DOHH2 (cell line): ENCODE data around the gene SLC16A6.

Source experiments
- H3F3A ChIP-seq: fragments of 200-600 bp; sonication (generic), shearing (Covaris generic); 2 replicates; pipeline ENCODE4 v1.6.0; 2016; ENCODE audit warnings: antibody characterized with exemption, mild to moderate bottlenecking; ENCODE audit not compliant: control insufficient read depth, insufficient read depth
- H3K27ac ChIP-seq: fragments of 200-600 bp; sonication (generic); 2 replicates; pipeline ENCODE4 v1.5.1; 2014; ENCODE audit warnings: low read depth, mild to moderate bottlenecking, low read length, moderate library complexity
- H3K27me3 ChIP-seq: fragments of 200-600 bp; sonication (generic); 2 replicates; pipeline ENCODE4 v1.6.1; 2014; ENCODE audit warnings: mild to moderate bottlenecking, low read length, mixed read lengths; ENCODE audit not compliant: control insufficient read depth
- H3K36me3 ChIP-seq: fragments of 200-600 bp; sonication (generic); 2 replicates; pipeline ENCODE4 v1.6.1; 2014; ENCODE audit warnings: mild to moderate bottlenecking, low read length, moderate library complexity, mixed read lengths; ENCODE audit not compliant: control insufficient read depth
- H3K4me1 ChIP-seq: fragments of 200-600 bp; sonication (generic); 2 replicates; pipeline ENCODE4 v1.6.1; 2014; ENCODE audit warnings: mild to moderate bottlenecking, low read length, mixed read lengths; ENCODE audit not compliant: control insufficient read depth
- H3K4me2 ChIP-seq: fragments of 200-600 bp; sonication (generic); 2 replicates; pipeline ENCODE4 v1.6.0; 2014; ENCODE audit warnings: mild to moderate bottlenecking, low read length, moderate library complexity
- H3K4me3 ChIP-seq: fragments of 200-600 bp; sonication (generic); 2 replicates; pipeline ENCODE4 v1.5.1; 2014; ENCODE audit warnings: mild to moderate bottlenecking, low read length, mixed read lengths
- H3K79me2 ChIP-seq: fragments of 200-600 bp; sonication (generic); 2 replicates; pipeline ENCODE4 v1.6.1; 2014; ENCODE audit warnings: mild to moderate bottlenecking, low read length, mixed read lengths; ENCODE audit not compliant: control insufficient read depth
- H3K9me2 ChIP-seq: fragments of 200-600 bp; sonication (generic); replicated peaks from 2 replicates; pipeline ENCODE4 v1.6.1; 2014; ENCODE audit warnings: mild to moderate bottlenecking, low read length, mixed read lengths; ENCODE audit not compliant: control insufficient read depth
- H3K9me3 ChIP-seq: fragments of 200-600 bp; sonication (generic); 2 replicates; pipeline ENCODE4 v1.6.1; 2014; ENCODE audit warnings: antibody characterized with exemption, low read length, mixed read lengths; ENCODE audit not compliant: control insufficient read depth, insufficient read depth
- H4K20me1 ChIP-seq: fragments of 200-600 bp; sonication (generic); 2 replicates; pipeline ENCODE4 v1.6.0; 2014; ENCODE audit warnings: low read depth, mild to moderate bottlenecking, antibody characterized with exemption, low read length, moderate library complexity; ENCODE audit not compliant: control insufficient read depth, insufficient read depth
- EZH2phosphoT487 ChIP-seq: fragments of 200-600 bp; sonication (generic); IDR thresholded peaks from 2 replicates; pipeline ENCODE4 v1.6.1; 2017; ENCODE audit warnings: borderline replicate concordance, mild to moderate bottlenecking, antibody characterized with exemption, low read length, moderate library complexity, mixed read lengths
- TF ChIP-seq, protein P1 (sequence below): fragments of 200-600 bp; sonication (generic); IDR thresholded peaks from one replicate; pipeline ENCODE4 v1.5.1; 2014; ENCODE audit warnings: antibody characterized with exemption, mild to moderate bottlenecking, low read depth, low read length; ENCODE audit not compliant: poor library complexity, severe bottlenecking

The SLC16A6 gene

DNA sequence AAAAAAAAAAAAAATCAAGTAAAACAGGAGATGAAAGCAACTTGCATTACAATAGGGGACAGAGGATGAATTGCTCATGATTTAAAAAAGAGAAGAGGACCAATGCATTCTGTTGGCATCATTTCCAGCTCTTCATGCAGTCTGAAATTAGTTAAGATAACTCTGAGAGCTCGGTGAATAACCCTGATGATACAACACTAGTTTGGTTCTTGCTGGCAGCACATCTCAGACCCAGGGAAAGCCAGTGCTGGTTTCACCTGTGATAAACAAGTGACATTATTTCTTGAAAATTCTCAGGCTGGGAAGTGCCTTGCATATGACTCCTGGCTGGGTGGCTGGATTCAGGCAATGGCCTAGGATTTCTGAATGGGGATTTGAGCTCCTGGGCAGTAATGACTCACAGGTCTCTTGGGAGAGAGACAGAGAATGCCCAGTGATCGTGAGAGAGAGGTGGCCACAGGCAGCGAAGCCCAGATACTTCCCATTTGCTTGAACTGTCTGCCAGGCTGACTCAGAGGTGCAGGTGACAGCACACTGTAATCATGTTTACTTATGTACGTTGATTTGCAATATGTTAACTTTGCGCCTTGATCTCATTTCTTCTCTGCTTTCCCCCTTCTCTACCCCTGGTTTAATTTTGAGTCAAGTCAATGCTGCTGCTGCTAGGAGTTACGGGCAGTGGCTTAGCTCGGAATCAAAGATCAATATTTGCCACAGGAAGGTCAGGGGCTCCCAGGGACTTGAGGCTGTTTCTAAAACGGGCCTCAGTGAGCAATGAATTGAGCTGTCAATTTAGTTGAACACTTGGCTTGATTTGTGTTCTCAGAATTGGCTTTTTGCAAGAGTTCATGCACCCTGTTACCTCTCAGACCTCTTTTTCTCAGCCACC, 27.4 kb upstream of the SLC16A6 start:
- no peaks in the 10 kb centered on the region for H3F3A ChIP-seq
- H4K20me1 ChIP-seq = no peaks in the 10 kb centered on the region
- no peak overlapping the region for H3K4me3 ChIP-seq
- no peaks in the 10 kb centered on the region for H3K79me2 ChIP-seq
- TF ChIP-seq, protein P1, sequence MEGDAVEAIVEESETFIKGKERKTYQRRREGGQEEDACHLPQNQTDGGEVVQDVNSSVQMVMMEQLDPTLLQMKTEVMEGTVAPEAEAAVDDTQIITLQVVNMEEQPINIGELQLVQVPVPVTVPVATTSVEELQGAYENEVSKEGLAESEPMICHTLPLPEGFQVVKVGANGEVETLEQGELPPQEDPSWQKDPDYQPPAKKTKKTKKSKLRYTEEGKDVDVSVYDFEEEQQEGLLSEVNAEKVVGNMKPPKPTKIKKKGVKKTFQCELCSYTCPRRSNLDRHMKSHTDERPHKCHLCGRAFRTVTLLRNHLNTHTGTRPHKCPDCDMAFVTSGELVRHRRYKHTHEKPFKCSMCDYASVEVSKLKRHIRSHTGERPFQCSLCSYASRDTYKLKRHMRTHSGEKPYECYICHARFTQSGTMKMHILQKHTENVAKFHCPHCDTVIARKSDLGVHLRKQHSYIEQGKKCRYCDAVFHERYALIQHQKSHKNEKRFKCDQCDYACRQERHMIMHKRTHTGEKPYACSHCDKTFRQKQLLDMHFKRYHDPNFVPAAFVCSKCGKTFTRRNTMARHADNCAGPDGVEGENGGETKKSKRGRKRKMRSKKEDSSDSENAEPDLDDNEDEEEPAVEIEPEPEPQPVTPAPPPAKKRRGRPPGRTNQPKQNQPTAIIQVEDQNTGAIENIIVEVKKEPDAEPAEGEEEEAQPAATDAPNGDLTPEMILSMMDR = no peak
- TF ChIP-seq EZH2phosphoT487 = no peak
- H3K9me3 ChIP-seq = no peaks in the 10 kb centered on the region
- H3K9me2 ChIP-seq = no peaks in the 10 kb centered on the region
- no peak overlapping the region for H3K27ac ChIP-seq
- no peaks in the 10 kb centered on the region for H3K4me1 ChIP-seq
- H3K27me3 ChIP-seq = no peaks in the 10 kb centered on the region
- H3K36me3 ChIP-seq = no peaks in the 10 kb centered on the region
- H3K4me2 ChIP-seq = no peak overlapping the region

- H3K9me2 ChIP-seq = no peaks in the 10 kb centered on the region
- no peaks in the 10 kb centered on the region for H3K79me2 ChIP-seq
- H3K27me3 ChIP-seq = no peaks in the 10 kb centered on the region
- H3K36me3 ChIP-seq = no peaks in the 10 kb centered on the region
- no peak overlapping the region for H3K27ac ChIP-seq
- TF ChIP-seq, protein P1 = no peak
- no peak for TF ChIP-seq EZH2phosphoT487
- no peaks in the 10 kb centered on the region for H3F3A ChIP-seq
- H3K9me3 ChIP-seq = no peaks in the 10 kb centered on the region
- H3K4me3 ChIP-seq = no peak overlapping the region
- no peaks in the 10 kb centered on the region for H4K20me1 ChIP-seq
- H3K4me2 ChIP-seq = no peak overlapping the region
- H3K4me1 ChIP-seq = no peaks in the 10 kb centered on the region
These were observed 26.5 kb upstream of the SLC16A6 start for GRCh38 chr17:68317458-68317857.

DNA sequence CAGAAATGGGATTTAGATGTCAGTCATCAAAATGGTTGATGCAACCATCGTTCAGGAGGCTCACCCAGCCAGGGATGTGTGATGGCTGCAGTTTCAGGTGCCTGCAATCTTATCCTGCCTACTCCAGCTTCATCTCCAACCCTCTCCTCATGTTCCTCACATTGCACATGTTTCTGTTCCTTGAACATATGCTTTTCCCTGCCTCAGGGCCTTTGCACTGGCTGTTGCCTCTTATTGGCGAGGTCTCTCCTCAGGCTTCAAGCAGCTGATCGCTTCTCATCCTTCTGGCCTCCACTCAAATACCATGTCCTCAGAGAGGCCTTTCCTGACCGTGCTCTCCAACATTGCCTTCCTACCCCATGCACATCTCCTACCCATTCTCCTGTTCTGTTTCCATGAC, 25.0 kb upstream of the SLC16A6 start:
- Histone ChIP-seq H3K9me2 (no peaks in the 10 kb centered on the region), H3K79me2 (no peaks in the 10 kb centered on the region), H3F3A (no peaks in the 10 kb centered on the region), H3K36me3 (no peaks in the 10 kb centered on the region), H3K4me3 (no peak overlapping the region), H3K9me3 (no peaks in the 10 kb centered on the region), H3K27me3 (no peaks in the 10 kb centered on the region), H3K4me2 (no peak overlapping the region), H3K27ac (no peak overlapping the region), H3K4me1 (no peaks in the 10 kb centered on the region), H4K20me1 (no peaks in the 10 kb centered on the region)
- TF ChIP-seq, protein P1 = no peak
- TF ChIP-seq EZH2phosphoT487 = no peak
